ENCODE results near the gene C1orf21. TPM values are rescaled to one million over a fixed set of nuclear protein-coding genes. Genes with fewer than 3 reads are reported as not detected.

C1orf21 gene
- total RNA-seq, 1 donor = 17.0 TPM

- Histone ChIP-seq H2AFZ (ENCODE audit: low read length) (no peak overlapping the region), H3K9me3 (ENCODE audit: low read depth, low read length) (no peaks in the 10 kb centered on the region), H4K20me1 (ENCODE audit: insufficient read depth, low read length) (no peaks in the 10 kb centered on the region), H3K4me1 (ENCODE audit: insufficient read depth, low read length) (no peaks in the 10 kb centered on the region), H3K4me3 (ENCODE audit: insufficient read depth, low read length) (no peak overlapping the region), H3K79me2 (ENCODE audit: insufficient read depth, low read length) (no peaks in the 10 kb centered on the region), H3K27ac (ENCODE audit: low read depth, low read length) (no peak overlapping the region), H3K4me2 (ENCODE audit: insufficient read depth, low read length) (no peak overlapping the region), H3K27me3 (ENCODE audit: insufficient read depth, low read length) (no peaks in the 10 kb centered on the region), H3K36me3 (ENCODE audit: insufficient read depth, low read length) (no peaks in the 10 kb centered on the region)
- no peak for DNase-seq (ENCODE audit: insufficient read length, low spot score, missing footprints)
- TF ChIP-seq CTCF (IDR thresholded peaks at IDR 0.05; ENCODE audit: extremely low read depth, low read depth, low read length) = no peak
Measured at GRCh38 chr1:184533049-184533448, 146.2 kb downstream of the C1orf21 start.

- no peaks in the 10 kb centered on the region for H3K9me3 ChIP-seq (ENCODE audit: low read depth, low read length)
- H3K4me3 ChIP-seq (ENCODE audit: insufficient read depth, low read length) = no peak overlapping the region
- no peaks in the 10 kb centered on the region for H3K79me2 ChIP-seq (ENCODE audit: insufficient read depth, low read length)
- TF ChIP-seq CTCF (IDR thresholded peaks at IDR 0.05; ENCODE audit: extremely low read depth, low read depth, low read length) = no peak
- H2AFZ ChIP-seq (ENCODE audit: low read length) = no peak overlapping the region
- H3K4me2 ChIP-seq (ENCODE audit: insufficient read depth, low read length) = no peak overlapping the region
- H3K27me3 ChIP-seq (ENCODE audit: insufficient read depth, low read length) = no peaks in the 10 kb centered on the region
- no peaks in the 10 kb centered on the region for H3K4me1 ChIP-seq (ENCODE audit: insufficient read depth, low read length)
- DNase-seq (ENCODE audit: insufficient read length, low spot score, missing footprints) = no peak
- H3K27ac ChIP-seq (ENCODE audit: low read depth, low read length) = no peak overlapping the region
- no peaks in the 10 kb centered on the region for H3K36me3 ChIP-seq (ENCODE audit: insufficient read depth, low read length)
- no peaks in the 10 kb centered on the region for H4K20me1 ChIP-seq (ENCODE audit: insufficient read depth, low read length)
Measured at GRCh38 chr1:184533915-184534314, 147.1 kb downstream of the C1orf21 start.

GRCh38 chr1:184534690-184535089 lies 147.9 kb downstream of the C1orf21 start:
- Histone ChIP-seq H3K36me3 (ENCODE audit: insufficient read depth, low read length) (no peaks in the 10 kb centered on the region), H3K4me2 (ENCODE audit: insufficient read depth, low read length) (no peak overlapping the region), H3K27ac (ENCODE audit: low read depth, low read length) (no peak overlapping the region), H3K79me2 (ENCODE audit: insufficient read depth, low read length) (no peaks in the 10 kb centered on the region), H3K4me3 (ENCODE audit: insufficient read depth, low read length) (no peak overlapping the region), H4K20me1 (ENCODE audit: insufficient read depth, low read length) (no peaks in the 10 kb centered on the region), H3K4me1 (ENCODE audit: insufficient read depth, low read length) (no peaks in the 10 kb centered on the region), H3K27me3 (ENCODE audit: insufficient read depth, low read length) (no peaks in the 10 kb centered on the region), H3K9me3 (ENCODE audit: low read depth, low read length) (no peaks in the 10 kb centered on the region), H2AFZ (ENCODE audit: low read length) (no peak overlapping the region)
- TF ChIP-seq CTCF (IDR thresholded peaks at IDR 0.05; ENCODE audit: extremely low read depth, low read depth, low read length) = no peak
- no peak for DNase-seq (ENCODE audit: insufficient read length, low spot score, missing footprints)

- no peaks in the 10 kb centered on the region for H3K4me1 ChIP-seq (ENCODE audit: insufficient read depth, low read length)
- no peaks in the 10 kb centered on the region for H3K36me3 ChIP-seq (ENCODE audit: insufficient read depth, low read length)
- no peaks in the 10 kb centered on the region for H3K27me3 ChIP-seq (ENCODE audit: insufficient read depth, low read length)
- no peak overlapping the region for H3K27ac ChIP-seq (ENCODE audit: low read depth, low read length)
- TF ChIP-seq CTCF (IDR thresholded peaks at IDR 0.05; ENCODE audit: extremely low read depth, low read depth, low read length) = no peak
- peak overlapping the region; percentile 35 for H2AFZ ChIP-seq (ENCODE audit: low read length)
- H3K4me2 ChIP-seq (ENCODE audit: insufficient read depth, low read length) = no peak overlapping the region
- H3K9me3 ChIP-seq (ENCODE audit: low read depth, low read length) = no peaks in the 10 kb centered on the region
- H4K20me1 ChIP-seq (ENCODE audit: insufficient read depth, low read length) = no peaks in the 10 kb centered on the region
- DNase-seq (ENCODE audit: insufficient read length, low spot score, missing footprints) = no peak
- H3K79me2 ChIP-seq (ENCODE audit: insufficient read depth, low read length) = no peaks in the 10 kb centered on the region
- no peak overlapping the region for H3K4me3 ChIP-seq (ENCODE audit: insufficient read depth, low read length)
Measured at GRCh38 chr1:184535191-184535970, 148.6 kb downstream of the C1orf21 start.
